GM12891 (cell line): Measurements from ENCODE around the gene PRKAR2A.
A peak's percentile ranks its signal among the peaks of the same experiment; 100 is the strongest.
"Not testable (repeated sequence)": the region's sequence is repeated elsewhere in the genome, so short reads cannot be mapped to it uniquely, and the experiment has no call there.

Experiments used
- DNase-seq: peaks from one replicate; pipeline ENCODE4 v3.0.0; 2011; ENCODE audit warnings: low spot score; ENCODE audit not compliant: insufficient read length
- FAIRE-seq: peaks from 2 replicates; lab custom pipeline; 2011; peaks lifted over from hg19 to GRCh38; lab: Jason Lieb, UNC
- PAX5 ChIP-seq: IDR thresholded peaks from 2 replicates; pipeline ENCODE4 v1.6.1; 2011; ENCODE audit warnings: low read length, moderate library complexity, mild to moderate bottlenecking; ENCODE audit not compliant: insufficient read depth, severe bottlenecking
- POLR2A ChIP-seq: IDR thresholded peaks from 2 replicates; pipeline ENCODE4 v1.6.1; 2011; ENCODE audit warnings: low read depth, low read length, control low read depth
- POLR2AphosphoS5 ChIP-seq: IDR thresholded peaks from 2 replicates; pipeline ENCODE4 v1.6.1; 2011; ENCODE audit warnings: low read depth, low read length, control low read depth
- POU2F2 ChIP-seq: IDR thresholded peaks from 2 replicates; pipeline ENCODE4 v1.6.1; 2011; ENCODE audit warnings: low read depth, mild to moderate bottlenecking, control low read depth, low read length, moderate library complexity
- SPI1 ChIP-seq: IDR thresholded peaks from 2 replicates; pipeline ENCODE4 v1.6.1; 2011; ENCODE audit warnings: low read depth, low read length, control low read depth
- TAF1 ChIP-seq: IDR thresholded peaks from 2 replicates; pipeline ENCODE4 v1.6.1; 2011; ENCODE audit warnings: low read depth, low read length, control low read depth

Gene PRKAR2A

GRCh38 chr3:48748754-48749153 lies 98.9 kb downstream of the PRKAR2A start:
- no peak for DNase-seq
- TF ChIP-seq POLR2A (no peak), POU2F2 (no peak), POLR2AphosphoS5 (no peak), SPI1 (no peak)

GRCh38 chr3:48747706-48748105 lies 100.0 kb downstream of the PRKAR2A start:
- FAIRE-seq = no peak
- no peak for DNase-seq
- TF ChIP-seq POLR2AphosphoS5 (no peak), POU2F2 (no peak), TAF1 (no peak), SPI1 (no peak), PAX5 (no peak), POLR2A (no peak)

More at GRCh38 chr3:48748754-48749153, 98.9 kb downstream of the PRKAR2A start:
- FAIRE-seq = no peak

- TF ChIP-seq SPI1 (no peak), POLR2AphosphoS5 (no peak), POLR2A (no peak), PAX5 (no peak), TAF1 (no peak), POU2F2 (no peak)
- FAIRE-seq (no peak), DNase-seq (no peak)
These were observed 100.6 kb downstream of the PRKAR2A start for GRCh38 chr3:48747015-48747615.

- TF ChIP-seq POLR2A (no peak), SPI1 (no peak), POU2F2 (no peak), PAX5 (no peak), TAF1 (no peak), POLR2AphosphoS5 (no peak)
- no peak for FAIRE-seq
These were observed 103.9 kb downstream of the PRKAR2A start for GRCh38 chr3:48743773-48744172.

GRCh38 chr3:48741226-48741625 lies 106.4 kb downstream of the PRKAR2A start:
- not testable (repeated sequence) for FAIRE-seq, DNase-seq

More at GRCh38 chr3:48743773-48744172, 103.9 kb downstream of the PRKAR2A start:
- no peak for DNase-seq

GRCh38 chr3:48739955-48740823 lies 107.5 kb downstream of the PRKAR2A start:
- FAIRE-seq (peak; percentile 89), DNase-seq (peak; percentile 62)
- TF ChIP-seq POLR2A = no peak
- no peak for TF ChIP-seq PAX5
- no peak for TF ChIP-seq POLR2AphosphoS5
- no peak for TF ChIP-seq POU2F2
- no peak for TF ChIP-seq SPI1
- no peak for TF ChIP-seq TAF1

- FAIRE-seq (no peak), DNase-seq (no peak)
- TF ChIP-seq PAX5 = no peak
- TF ChIP-seq POLR2A = no peak
- no peak for TF ChIP-seq SPI1
- TF ChIP-seq POU2F2 = no peak
- TF ChIP-seq POLR2AphosphoS5 = no peak
- no peak for TF ChIP-seq TAF1
These were observed 108.1 kb downstream of the PRKAR2A start for GRCh38 chr3:48739617-48739954.

GRCh38 chr3:48738926-48739616 lies 108.6 kb downstream of the PRKAR2A start:
- TF ChIP-seq POLR2AphosphoS5 (no peak), TAF1 (no peak), SPI1 (no peak), POU2F2 (no peak), PAX5 (no peak), POLR2A (no peak)
- FAIRE-seq (no peak), DNase-seq (no peak)

- no peak for FAIRE-seq
- DNase-seq = no peak
- TF ChIP-seq POLR2AphosphoS5 = no peak
- no peak for TF ChIP-seq POLR2A
- no peak for TF ChIP-seq TAF1
- TF ChIP-seq SPI1 = no peak
- TF ChIP-seq POU2F2 = no peak
- TF ChIP-seq PAX5 = no peak
These were observed 109.5 kb downstream of the PRKAR2A start for GRCh38 chr3:48738144-48738536.

- not testable (repeated sequence) for FAIRE-seq, DNase-seq
These were observed 112.5 kb downstream of the PRKAR2A start for GRCh38 chr3:48735075-48735767.

- not testable (repeated sequence) for FAIRE-seq, DNase-seq
These were observed 113.1 kb downstream of the PRKAR2A start for GRCh38 chr3:48734541-48734940.

- FAIRE-seq, DNase-seq: not testable (repeated sequence)
These were observed 113.7 kb downstream of the PRKAR2A start for GRCh38 chr3:48733752-48734518.
